GM19240 (cell line): ENCODE results near the gene SERPINB1.

Experiments
- DNase-seq: peaks from one replicate; pipeline ENCODE4 v3.0.0; 2011; ENCODE audit warnings: low spot score; ENCODE audit not compliant: insufficient read length

The SERPINB1 gene

GRCh38 chr6:2850538-2851113 is 9.0 kb upstream of the SERPINB1 start:
- no peak for DNase-seq

GRCh38 chr6:2848851-2849250 is 7.2 kb upstream of the SERPINB1 start:
- DNase-seq: no peak

- DNase-seq: no peak
These were observed 4.2 kb upstream of the SERPINB1 start for GRCh38 chr6:2845880-2846208.

- DNase-seq: no peak
These were observed 2.3 kb upstream of the SERPINB1 start for GRCh38 chr6:2844008-2844407.

GRCh38 chr6:2843138-2843740 is 1.6 kb upstream of the SERPINB1 start:
- DNase-seq: no peak

- DNase-seq: no peak
These were observed 483 bp upstream of the SERPINB1 start for GRCh38 chr6:2842139-2842552.

GRCh38 chr6:2840749-2841061 is 958 bp downstream of the SERPINB1 start:
- DNase-seq: no peak

- no peak for DNase-seq
These were observed 1.5 kb downstream of the SERPINB1 start for GRCh38 chr6:2839982-2840748.

- no peak for DNase-seq
These were observed 2.3 kb downstream of the SERPINB1 start for GRCh38 chr6:2839195-2839981.

- DNase-seq: no peak
These were observed 3.4 kb downstream of the SERPINB1 start for GRCh38 chr6:2838251-2838650.

GRCh38 chr6:2834262-2834661 is 7.4 kb downstream of the SERPINB1 start:
- DNase-seq: no peak

- no peak for DNase-seq
These were observed 10.3 kb downstream of the SERPINB1 start for GRCh38 chr6:2831392-2831791.

GRCh38 chr6:2830183-2830582 is 11.5 kb downstream of the SERPINB1 start:
- no peak for DNase-seq

- DNase-seq: no peak
These were observed 12.4 kb downstream of the SERPINB1 start for GRCh38 chr6:2829253-2829652.

GRCh38 chr6:2828629-2829028 is 13.0 kb downstream of the SERPINB1 start:
- no peak for DNase-seq

GRCh38 chr6:2827142-2827541 is 14.5 kb downstream of the SERPINB1 start:
- DNase-seq: no peak

GRCh38 chr6:2826131-2826530 is 15.5 kb downstream of the SERPINB1 start:
- DNase-seq: no peak

- DNase-seq: no peak
These were observed 18.4 kb downstream of the SERPINB1 start for GRCh38 chr6:2823104-2823850.

GRCh38 chr6:2821554-2821953 is 20.1 kb downstream of the SERPINB1 start:
- no peak for DNase-seq

- DNase-seq: no peak
These were observed 21.2 kb downstream of the SERPINB1 start for GRCh38 chr6:2820415-2820814.

- no peak for DNase-seq
These were observed 21.7 kb downstream of the SERPINB1 start for GRCh38 chr6:2819978-2820377.

- DNase-seq: no peak
These were observed 22.5 kb downstream of the SERPINB1 start for GRCh38 chr6:2819115-2819514.
